ENCODE results near the gene MRPL23.

DNA sequence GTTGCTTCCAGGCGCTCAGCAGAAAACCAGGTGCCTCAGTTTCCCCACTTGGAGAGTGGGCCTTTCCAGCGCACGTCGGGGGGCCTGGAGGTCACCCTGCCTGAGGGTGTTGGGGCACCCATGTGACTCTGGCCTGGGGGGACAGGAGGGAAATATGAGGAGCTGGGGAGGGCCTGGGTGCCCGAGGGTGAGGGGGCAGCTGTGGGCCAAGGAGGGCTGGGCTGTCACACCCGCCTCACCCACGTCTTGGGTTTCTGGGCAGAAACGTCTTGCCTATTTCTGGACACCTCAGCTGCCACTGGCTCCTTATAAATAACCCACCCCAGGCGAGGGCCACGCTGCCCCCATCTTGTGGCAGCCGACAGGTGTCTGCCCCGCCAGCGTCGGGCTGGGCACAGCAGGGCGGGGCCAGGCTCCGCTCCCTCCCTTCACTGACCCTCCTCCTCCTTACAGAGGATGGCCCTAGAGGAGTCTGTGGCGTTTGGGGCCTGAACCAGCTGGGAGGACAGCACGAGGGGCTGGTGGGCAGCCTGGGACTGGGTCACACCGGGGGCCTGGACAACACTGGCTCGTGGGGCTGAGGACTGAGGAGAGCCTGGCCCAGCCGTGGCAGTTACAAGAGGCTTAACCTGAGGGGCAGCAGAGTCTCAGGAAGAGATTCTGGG, 26.1 kb upstream of the MRPL23 start:
- TF ChIP-seq POLR2A (IDR thresholded peaks at IDR 0.05; ENCODE audit: low read length) (no peak), GATA1 (IDR thresholded peaks at IDR 0.05; ENCODE audit: low read depth, low read length) (no peak)

All from erythroblast (primary cell).